Mesenteric fat pad (tissue), 1 donor: Measurements from ENCODE around the gene PDE2A. TPM values are rescaled to one million over a fixed set of nuclear protein-coding genes. Genes with fewer than 3 reads are reported as not detected.

Experiments
- DNase-seq: peaks from one replicate; pipeline ENCODE4 v3.0.0-alpha.2; 2020; ENCODE audit warnings: low spot score
- total RNA-seq: library from RNA; stranded (reverse); fragmentation: NEBNext Ultra II Directional; extraction: Animal tissue kit (Norgen Biotek cat#: 25700); gene quantifications from one replicate; pipeline ENCODE4 v1.2.1, GENCODE V29; 2021
- donor health status: DM: yes; HTN: yes; CAD: no.

The PDE2A gene
- total RNA-seq, 1 donor from 2014 or later = 125 TPM

GRCh38 chr11:72704783-72705265 is 30.6 kb upstream of the PDE2A start:
- no peak for DNase-seq

GRCh38 chr11:72704028-72704782 is 30.0 kb upstream of the PDE2A start:
- DNase-seq = no peak

GRCh38 chr11:72703267-72704008 is 29.2 kb upstream of the PDE2A start:
- DNase-seq = no peak

GRCh38 chr11:72702577-72703241 is 28.5 kb upstream of the PDE2A start:
- no peak for DNase-seq

GRCh38 chr11:72702096-72702495 is 27.9 kb upstream of the PDE2A start:
- no peak for DNase-seq

- no peak for DNase-seq
Observed at GRCh38 chr11:72701466-72701865, 27.2 kb upstream of the PDE2A start.

- no peak for DNase-seq
Observed at GRCh38 chr11:72700146-72700545, 25.9 kb upstream of the PDE2A start.

- DNase-seq = no peak
Observed at GRCh38 chr11:72697814-72698213, 23.6 kb upstream of the PDE2A start.

GRCh38 chr11:72696866-72697700 is 22.9 kb upstream of the PDE2A start:
- DNase-seq = no peak

- DNase-seq = no peak
Observed at GRCh38 chr11:72695354-72695753, 21.1 kb upstream of the PDE2A start.

- DNase-seq = no peak
Observed at GRCh38 chr11:72693271-72693968, 19.2 kb upstream of the PDE2A start.

GRCh38 chr11:72692498-72693237 is 18.4 kb upstream of the PDE2A start:
- DNase-seq = no peak

GRCh38 chr11:72690166-72690565 is 15.9 kb upstream of the PDE2A start:
- no peak for DNase-seq

- no peak for DNase-seq
Observed at GRCh38 chr11:72688929-72689328, 14.7 kb upstream of the PDE2A start.

- DNase-seq = no peak
Observed at GRCh38 chr11:72688486-72688885, 14.3 kb upstream of the PDE2A start.

GRCh38 chr11:72687326-72687725 is 13.1 kb upstream of the PDE2A start:
- no peak for DNase-seq

- no peak for DNase-seq
Observed at GRCh38 chr11:72686639-72687220, 12.5 kb upstream of the PDE2A start.

- no peak for DNase-seq
Observed at GRCh38 chr11:72685560-72686480, 11.6 kb upstream of the PDE2A start.
